Neural progenitor cell (in vitro differentiated cells): ENCODE data around the gene CUEDC2.

Source experiments
- CTCF ChIP-seq: fragments of 200-600 bp; sonication (generic); IDR thresholded peaks from 2 replicates; pipeline ENCODE4 v1.5.1; 2017; ENCODE audit warnings: antibody characterized with exemption, mild to moderate bottlenecking
- EZH2 ChIP-seq: fragments of 200-600 bp; sonication (generic); IDR thresholded peaks from 2 replicates; pipeline ENCODE4 v1.6.1; 2017; ENCODE audit warnings: antibody characterized with exemption, mild to moderate bottlenecking, moderate library complexity

GRCh38 chr10:102416695-102417094, 15.7 kb downstream of the CUEDC2 start:
- TF ChIP-seq EZH2 = no peak
- no peak for TF ChIP-seq CTCF
